A673 (cell line): ENCODE results near the gene ALG8. TPM values are rescaled to one million over a fixed set of nuclear protein-coding genes. Genes with fewer than 3 reads are reported as not detected.

ENCODE experiments used
- BruUV-seq: library from RNA; stranded (reverse); fragments of 400-500 nt; replicated peaks from 2 replicates; lab custom pipeline; 2021; lab: Mats Ljungman, UMichigan
- CTCF ChIA-PET: fragments of 300-600 bp; sonication (Branson Sonifier 250); formaldehyde crosslinking; loops from one replicate; lab custom pipeline; 2022; ENCODE audit warnings: antibody characterized with exemption; lab: Charles Lee
- POLR2A ChIA-PET: fragments of 300-600 bp; sonication (Branson Sonifier 250); formaldehyde crosslinking; loops from one replicate; lab custom pipeline; 2022; ENCODE audit warnings: antibody characterized with exemption; ENCODE audit not compliant: low non-redundant PET; lab: Charles Lee
- DNase-seq: peaks from one replicate; pipeline ENCODE4 v3.0.0-alpha.2; 2015; ENCODE audit warnings: low spot score
- H3K27ac ChIP-seq: fragments of 200-600 bp; sonication (generic); 2 replicates; pipeline ENCODE4 v1.5.1; 2016; ENCODE audit warnings: mixed run types, low read depth, mild to moderate bottlenecking, mixed read lengths, antibody characterized with exemption, low read length; ENCODE audit not compliant: poor library complexity, severe bottlenecking
- H3K27me3 ChIP-seq: fragments of 200-600 bp; sonication (generic); replicated peaks from 2 replicates; pipeline ENCODE4 v1.6.1; 2017; ENCODE audit warnings: mixed run types, low read depth, mild to moderate bottlenecking, mixed read lengths, antibody characterized with exemption, low read length; ENCODE audit not compliant: insufficient read depth, poor library complexity
- H3K36me3 ChIP-seq: fragments of 200-600 bp; sonication (generic); 2 replicates; pipeline ENCODE4 v1.6.1; 2016; ENCODE audit warnings: mixed run types, mild to moderate bottlenecking, mixed read lengths, antibody characterized with exemption, low read length; ENCODE audit not compliant: insufficient read depth, poor library complexity, severe bottlenecking
- H3K4me1 ChIP-seq: fragments of 200-600 bp; sonication (generic); 2 replicates; pipeline ENCODE4 v1.6.1; 2017; ENCODE audit warnings: mixed run types, mild to moderate bottlenecking, mixed read lengths, antibody characterized with exemption, low read length; ENCODE audit not compliant: insufficient read depth, poor library complexity, severe bottlenecking
- H3K4me3 ChIP-seq: fragments of 200-600 bp; sonication (generic); 2 replicates; pipeline ENCODE4 v1.5.1; 2016; ENCODE audit warnings: low read depth, mixed run types, mild to moderate bottlenecking, mixed read lengths, low read length; ENCODE audit not compliant: poor library complexity, severe bottlenecking
- H3K9me3 ChIP-seq: fragments of 200-600 bp; sonication (generic); 2 replicates; pipeline ENCODE4 v1.6.1; 2016; ENCODE audit warnings: mixed run types, low read depth, mild to moderate bottlenecking, mixed read lengths, antibody characterized with exemption, low read length; ENCODE audit not compliant: poor library complexity, severe bottlenecking
- CTCF ChIP-seq: fragments of 300-800, 200-600 bp; sonication (generic); conservative IDR thresholded peaks from 2 replicates; pipeline ENCODE4 v1.5.1; 2017; ENCODE audit warnings: low read depth, mild to moderate bottlenecking, antibody characterized with exemption, low read length, moderate library complexity, mixed read lengths
- EZH2 ChIP-seq: fragments of 200-600 bp; sonication (generic); IDR thresholded peaks from 2 replicates; pipeline ENCODE4 v1.6.1; 2017; ENCODE audit warnings: borderline replicate concordance, low read depth, mild to moderate bottlenecking, mixed read lengths, antibody characterized with exemption, low read length; ENCODE audit not compliant: poor library complexity, severe bottlenecking
- intact Hi-C: fragments of 100-400 bp; cut with micrococcal nuclease; formaldehyde crosslinking; loops from one replicate; pipeline ENCODE4 v1.10.0; 2022; ENCODE audit not compliant: unreplicated experiment
- total RNA-seq: library from RNA; stranded (reverse); gene quantifications from 2 replicates; pipeline ENCODE4 v1.2.3, GENCODE V29; 2021

ALG8 gene
- total RNA-seq, 1 experiment from 2014 or later = 131 TPM

GRCh38 chr11:78171951-78172350, 32.5 kb upstream of the ALG8 start:
- H3K27me3 ChIP-seq = no peaks in the 10 kb centered on the region
- BruUV-seq = no TSS peak
- H3K4me1 ChIP-seq = no peaks in the 10 kb centered on the region
- ChIA-PET CTCF (no interaction called here), POLR2A (no interaction called here)
- TF ChIP-seq EZH2 (no peak), CTCF (no peak)
- H3K9me3 ChIP-seq = no peaks in the 10 kb centered on the region
- H3K36me3 ChIP-seq = no peaks in the 10 kb centered on the region
- H3K4me3 ChIP-seq = no peak overlapping the region
- H3K27ac ChIP-seq = no peak overlapping the region
- no peak for DNase-seq
- intact Hi-C loops = no loop called here

- H3K4me3 ChIP-seq = no peak overlapping the region
- no peak for DNase-seq
- H3K9me3 ChIP-seq = no peaks in the 10 kb centered on the region
- H3K27me3 ChIP-seq = no peaks in the 10 kb centered on the region
- H3K4me1 ChIP-seq = no peaks in the 10 kb centered on the region
- CTCF ChIA-PET = no interaction called here
- no peaks in the 10 kb centered on the region for H3K36me3 ChIP-seq
- no TSS peak for BruUV-seq
- intact Hi-C loops = no loop called here
- TF ChIP-seq EZH2 (no peak), CTCF (no peak)
- no peak overlapping the region for H3K27ac ChIP-seq
- POLR2A ChIA-PET = no interaction called here
Observed at GRCh38 chr11:78170874-78171549, 31.6 kb upstream of the ALG8 start.

DNA sequence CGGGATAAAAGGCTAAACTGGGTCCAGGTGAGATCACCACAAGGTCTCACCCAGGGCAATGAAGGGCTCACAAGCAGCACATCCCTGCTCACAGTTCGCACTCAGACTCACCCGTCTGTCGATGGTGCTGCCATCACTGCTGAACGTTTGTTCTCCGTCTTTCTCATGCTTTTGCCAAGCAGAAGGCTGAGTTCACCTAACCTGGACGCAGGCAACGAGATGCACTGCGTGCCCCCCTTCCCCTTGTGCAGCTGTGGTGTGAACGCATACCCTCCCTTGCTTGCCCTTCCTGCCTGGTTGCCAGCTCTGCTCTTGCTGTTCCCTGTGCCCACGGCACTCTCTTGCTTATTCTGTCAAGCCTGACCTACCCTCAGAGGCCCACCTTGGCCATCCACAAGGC, 31.0 kb upstream of the ALG8 start:
- DNase-seq = no peak
- Histone ChIP-seq H3K27ac (no peak overlapping the region), H3K9me3 (no peaks in the 10 kb centered on the region), H3K4me1 (no peaks in the 10 kb centered on the region), H3K4me3 (no peak overlapping the region), H3K36me3 (no peaks in the 10 kb centered on the region), H3K27me3 (no peaks in the 10 kb centered on the region)
- TF ChIP-seq CTCF = no peak
- no peak for TF ChIP-seq EZH2
- BruUV-seq = no TSS peak
- POLR2A ChIA-PET = no interaction called here
- intact Hi-C loops = no loop called here
- CTCF ChIA-PET = no interaction called here
